PC-9 (cell line): ENCODE results near the gene ITK. TPM values are rescaled to one million over a fixed set of nuclear protein-coding genes. Genes with fewer than 3 reads are reported as not detected.

Source experiments
- BruUV-seq: library from RNA; stranded (reverse); fragments of 400-500 nt; replicated peaks from 2 replicates; lab custom pipeline; 2021; lab: Mats Ljungman, UMichigan
- CTCF ChIA-PET: fragments of 300-600 bp; sonication (Branson Sonifier 250); formaldehyde crosslinking; loops from one replicate; lab custom pipeline; 2022; ENCODE audit warnings: antibody characterized with exemption; lab: Charles Lee
- POLR2A ChIA-PET: fragments of 300-600 bp; sonication (Branson Sonifier 250); formaldehyde crosslinking; loops from one replicate; lab custom pipeline; 2022; ENCODE audit warnings: antibody characterized with exemption; ENCODE audit not compliant: unreplicated experiment; lab: Charles Lee
- DNase-seq, 2 experiments: peaks; one replicate each; pipeline versions ENCODE4 v3.0.0 to v3.0.0-alpha.2; 2015 to 2022; ENCODE audit warnings: mixed read lengths in 1 of 2
- H2AFZ ChIP-seq: fragments of 200-600 bp; sonication (generic); 2 replicates; pipeline ENCODE4 v1.8.1; 2017; ENCODE audit warnings: antibody characterized with exemption
- H3F3A ChIP-seq: fragments of 200-600 bp; sonication (generic); 2 replicates; pipeline ENCODE4 v1.8.1; 2017; ENCODE audit warnings: antibody characterized with exemption, mild to moderate bottlenecking, low read depth; ENCODE audit not compliant: insufficient read depth
- H3K27ac ChIP-seq: fragments of 200-600 bp; sonication (generic); 2 replicates; pipeline ENCODE4 v1.6.1; 2016; ENCODE audit warnings: mixed run types
- H3K27me3 ChIP-seq: fragments of 200-600 bp; sonication (generic); 2 replicates; pipeline ENCODE4 v1.6.1; 2016; ENCODE audit warnings: low read depth, mixed run types; ENCODE audit not compliant: insufficient read depth
- H3K36me3 ChIP-seq: fragments of 200-600 bp; sonication (generic); 2 replicates; pipeline ENCODE4 v1.6.1; 2016; ENCODE audit warnings: low read depth, mixed run types
- H3K4me1 ChIP-seq: fragments of 200-600 bp; sonication (generic); replicated peaks from 2 replicates; pipeline ENCODE4 v1.6.1; 2016; ENCODE audit warnings: mixed run types; ENCODE audit not compliant: insufficient read depth
- H3K4me2 ChIP-seq: fragments of 200-600 bp; sonication (generic); 2 replicates; pipeline ENCODE4 v1.6.1; 2017; ENCODE audit warnings: mixed run types
- H3K4me3 ChIP-seq: fragments of 200-600 bp; sonication (generic); 2 replicates; pipeline ENCODE4 v1.6.1; 2016; ENCODE audit warnings: mixed run types
- H3K79me2 ChIP-seq: fragments of 200-600 bp; sonication (generic); 2 replicates; pipeline ENCODE4 v1.6.1; 2017; ENCODE audit warnings: low read depth, mixed run types
- H3K9me2 ChIP-seq: fragments of 200-600 bp; sonication (generic); 2 replicates; pipeline ENCODE4 v1.8.1; 2017; ENCODE audit warnings: mild to moderate bottlenecking; ENCODE audit not compliant: insufficient read depth
- H3K9me3 ChIP-seq: fragments of 200-600 bp; sonication (generic); 2 replicates; pipeline ENCODE4 v1.8.1; 2016; ENCODE audit warnings: low read depth; ENCODE audit not compliant: insufficient read depth
- H4K20me1 ChIP-seq: fragments of 200-600 bp; sonication (generic); 2 replicates; pipeline ENCODE4 v1.8.1; 2017; ENCODE audit not compliant: insufficient read depth
- EZH2 ChIP-seq: fragments of 200-600 bp; sonication (generic); IDR thresholded peaks from 2 replicates; pipeline ENCODE4 v1.8.0; 2017; ENCODE audit warnings: antibody characterized with exemption, low read depth
- intact Hi-C: fragments of 100-400 bp; cut with micrococcal nuclease; formaldehyde crosslinking; loops from one replicate; pipeline ENCODE4 v1.10.0; 2022; ENCODE audit not compliant: unreplicated experiment
- total RNA-seq: library from RNA; stranded (reverse); gene quantifications from 2 replicates; pipeline ENCODE4 v1.2.3, GENCODE V29; 2021
- TF ChIP-seq, protein P1 (sequence below): fragments of 200-600 bp; sonication (generic); conservative IDR thresholded peaks from 2 replicates; pipeline ENCODE4 v1.6.1; 2017; ENCODE audit warnings: mixed run types, antibody characterized with exemption, mild to moderate bottlenecking, moderate library complexity

ITK gene
- total RNA-seq, 1 experiment from 2014 or later, result not detected

DNA sequence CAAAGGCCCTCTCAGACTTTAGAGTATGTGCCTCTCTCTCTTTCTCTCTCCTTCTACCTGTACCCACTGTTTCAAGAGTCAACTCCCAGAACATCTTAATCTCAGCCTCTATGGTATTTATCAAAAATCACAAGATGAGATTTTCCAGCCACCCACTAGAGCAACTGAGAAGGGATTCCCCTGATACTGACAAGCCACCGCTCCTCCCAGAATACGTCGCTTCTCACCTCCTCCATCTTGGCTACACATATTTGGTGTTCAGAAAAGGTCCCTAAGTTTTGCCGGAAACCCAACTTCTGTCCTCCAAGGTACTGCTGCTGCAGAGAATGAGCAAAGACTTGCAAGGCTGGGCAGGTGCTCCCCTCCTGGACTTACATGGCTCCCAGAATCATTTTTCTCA lies 20.6 kb upstream of the ITK start:
- H3K9me2 ChIP-seq, result no peaks in the 10 kb centered on the region
- CTCF ChIA-PET, result no interaction called here
- BruUV-seq, result no TSS peak

DNA sequence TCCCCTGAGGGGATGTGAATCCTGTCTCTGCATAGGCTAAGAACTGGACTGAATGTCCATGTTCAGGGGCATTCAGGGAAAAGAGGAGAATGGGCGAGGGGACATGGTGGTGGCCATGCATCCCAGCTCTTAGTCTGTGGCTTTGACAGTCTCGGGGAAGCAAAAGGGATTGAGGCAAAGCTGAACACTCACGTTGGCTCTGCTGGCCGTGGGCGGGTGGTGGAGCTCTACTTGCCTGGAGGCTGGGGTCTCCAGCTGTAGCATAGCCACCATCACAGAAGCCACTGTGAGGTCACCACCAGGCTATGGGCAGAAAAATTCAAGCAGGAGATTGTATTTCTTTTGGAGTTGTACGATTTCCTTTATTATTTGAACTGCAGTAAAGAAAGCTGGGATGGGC lies 18.6 kb upstream of the ITK start:
- Histone ChIP-seq H3F3A (no peaks in the 10 kb centered on the region), H3K27ac (no peak overlapping the region), H3K9me3 (no peaks in the 10 kb centered on the region), H3K4me2 (no peak overlapping the region), H3K9me2 (no peaks in the 10 kb centered on the region), H3K27me3 (peaks cover 98% of the 10 kb centered on the region), H3K4me3 (no peak overlapping the region), H2AFZ (no peak overlapping the region), H4K20me1 (no peaks in the 10 kb centered on the region), H3K79me2 (no peaks in the 10 kb centered on the region), H3K36me3 (no peaks in the 10 kb centered on the region), H3K4me1 (no peaks in the 10 kb centered on the region)
- CTCF ChIA-PET, result no interaction called here
- intact Hi-C loops, result no loop called here
- BruUV-seq, result no TSS peak
- DNase-seq, result no peak
- POLR2A ChIA-PET, result no interaction called here
- TF ChIP-seq EZH2, result no peak
- TF ChIP-seq, protein P1, sequence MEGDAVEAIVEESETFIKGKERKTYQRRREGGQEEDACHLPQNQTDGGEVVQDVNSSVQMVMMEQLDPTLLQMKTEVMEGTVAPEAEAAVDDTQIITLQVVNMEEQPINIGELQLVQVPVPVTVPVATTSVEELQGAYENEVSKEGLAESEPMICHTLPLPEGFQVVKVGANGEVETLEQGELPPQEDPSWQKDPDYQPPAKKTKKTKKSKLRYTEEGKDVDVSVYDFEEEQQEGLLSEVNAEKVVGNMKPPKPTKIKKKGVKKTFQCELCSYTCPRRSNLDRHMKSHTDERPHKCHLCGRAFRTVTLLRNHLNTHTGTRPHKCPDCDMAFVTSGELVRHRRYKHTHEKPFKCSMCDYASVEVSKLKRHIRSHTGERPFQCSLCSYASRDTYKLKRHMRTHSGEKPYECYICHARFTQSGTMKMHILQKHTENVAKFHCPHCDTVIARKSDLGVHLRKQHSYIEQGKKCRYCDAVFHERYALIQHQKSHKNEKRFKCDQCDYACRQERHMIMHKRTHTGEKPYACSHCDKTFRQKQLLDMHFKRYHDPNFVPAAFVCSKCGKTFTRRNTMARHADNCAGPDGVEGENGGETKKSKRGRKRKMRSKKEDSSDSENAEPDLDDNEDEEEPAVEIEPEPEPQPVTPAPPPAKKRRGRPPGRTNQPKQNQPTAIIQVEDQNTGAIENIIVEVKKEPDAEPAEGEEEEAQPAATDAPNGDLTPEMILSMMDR, result no peak

More for the DNA sequence above, 20.6 kb upstream of the ITK start:
- Histone ChIP-seq H2AFZ (no peak overlapping the region), H3K27ac (no peak overlapping the region), H3K36me3 (no peaks in the 10 kb centered on the region), H4K20me1 (no peaks in the 10 kb centered on the region), H3K4me2 (no peak overlapping the region), H3K27me3 (peaks cover 94% of the 10 kb centered on the region), H3K4me1 (no peaks in the 10 kb centered on the region), H3F3A (no peaks in the 10 kb centered on the region), H3K4me3 (no peak overlapping the region), H3K9me3 (no peaks in the 10 kb centered on the region), H3K79me2 (no peaks in the 10 kb centered on the region)
- TF ChIP-seq EZH2, result no peak
- TF ChIP-seq, protein P1, result no peak
- DNase-seq, result no peak
- POLR2A ChIA-PET, result no interaction called here
- intact Hi-C loops, result no loop called here

DNA sequence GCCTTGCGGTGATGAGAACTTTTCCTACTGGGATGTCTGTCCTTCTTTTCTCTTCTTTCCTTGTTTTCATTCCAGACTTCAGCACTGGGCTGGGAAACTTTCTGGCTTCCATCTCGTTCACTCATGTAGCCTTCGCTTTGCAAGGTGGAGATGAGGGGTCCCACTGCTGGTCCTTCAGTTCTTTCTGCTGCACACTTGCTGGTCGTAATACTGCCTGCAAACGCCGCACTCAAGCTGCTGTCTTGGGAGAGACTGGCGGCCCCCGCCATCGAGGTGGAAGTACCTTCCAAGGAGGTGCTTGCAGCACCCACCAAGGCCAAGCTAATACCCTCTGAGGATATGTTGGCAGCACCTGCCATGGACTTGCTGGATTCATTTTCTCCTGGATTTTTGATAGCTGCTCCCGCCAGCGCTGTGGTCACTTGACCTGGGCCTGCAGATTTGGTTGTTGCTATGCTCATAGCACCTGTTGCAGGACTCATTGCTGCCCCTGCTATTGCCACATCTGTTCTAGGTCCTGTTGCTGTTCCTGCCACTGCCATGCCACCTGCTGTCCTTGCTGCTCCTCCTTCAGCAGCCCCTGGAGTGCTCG lies 17.6 kb upstream of the ITK start:
- ChIA-PET CTCF (no interaction called here), POLR2A (no interaction called here)
- Histone ChIP-seq H3K36me3 (no peaks in the 10 kb centered on the region), H3K4me1 (no peaks in the 10 kb centered on the region), H2AFZ (no peak overlapping the region), H3K9me3 (no peaks in the 10 kb centered on the region), H3K27ac (no peak overlapping the region), H4K20me1 (no peaks in the 10 kb centered on the region), H3K27me3 (peaks cover 100% of the 10 kb centered on the region), H3K4me3 (no peak overlapping the region), H3K79me2 (no peaks in the 10 kb centered on the region), H3K4me2 (no peak overlapping the region), H3K9me2 (no peaks in the 10 kb centered on the region), H3F3A (no peaks in the 10 kb centered on the region)
- intact Hi-C loops, result no loop called here
- TF ChIP-seq EZH2, result 0 out of 2 replicates have a peak, but pooled peaks have one; percentile 44
- TF ChIP-seq, protein P1, result no peak
- DNase-seq, result no peak
- BruUV-seq, result no TSS peak
